ENCODE measurements around the gene HCRTR1.

HCRTR1 gene

GRCh38 chr1:31593136-31593665 lies 24.3 kb upstream of the HCRTR1 start:
- intact Hi-C loops (cut with DNase I), result no loop called here
- DNase-seq, result peak in 4 of 42 donors; percentile 2 to 15 (median 10)

GRCh38 chr1:31593770-31594632 lies 23.5 kb upstream of the HCRTR1 start:
- intact Hi-C loops (cut with DNase I), result no loop called here
- peak in 41 of 42 donors; percentile 11 to 85 (median 54) for DNase-seq

- intact Hi-C loops (cut with DNase I), result no loop called here
- DNase-seq, result peak in 4 of 42 donors; percentile 3 to 10 (median 6)
Observed at GRCh38 chr1:31595836-31596736, 21.4 kb upstream of the HCRTR1 start.

DNA sequence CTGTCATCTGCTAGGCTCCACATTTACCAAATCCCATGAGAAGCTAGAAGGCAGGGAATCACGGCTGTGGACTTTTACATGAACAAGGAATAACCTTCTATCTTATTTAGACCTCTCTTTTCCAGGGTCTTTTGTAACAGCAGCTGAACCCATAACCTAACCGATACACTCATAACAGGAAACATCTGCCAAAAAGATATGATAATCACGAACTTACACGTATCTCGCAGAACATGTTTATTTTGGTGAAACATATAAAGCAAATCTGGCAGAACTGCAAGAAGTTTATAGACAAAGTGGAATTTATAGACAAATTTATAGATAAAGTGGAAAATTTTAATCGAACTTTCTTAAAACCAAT lies 20.8 kb upstream of the HCRTR1 start:
- intact Hi-C loops (cut with DNase I), result no loop called here
- DNase-seq, result no peak

DNA sequence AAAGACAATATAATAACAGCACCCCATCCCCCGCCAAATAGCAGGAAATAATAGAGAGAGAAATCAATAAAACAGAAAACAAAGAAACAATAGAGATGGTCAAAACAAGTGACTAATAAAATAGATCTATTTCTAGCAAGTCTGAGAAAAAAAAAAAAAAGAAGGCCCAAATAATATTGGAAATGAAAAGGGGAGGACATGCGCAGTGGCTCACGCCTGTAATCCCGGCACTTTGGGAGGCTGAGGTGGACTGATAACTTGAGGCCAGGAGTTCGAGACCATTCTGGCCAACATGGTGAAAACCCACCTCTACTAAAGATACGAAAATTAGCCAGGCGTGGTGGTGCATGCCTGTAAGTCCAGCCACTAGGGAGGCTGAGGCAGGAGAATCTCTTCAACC lies 18.5 kb upstream of the HCRTR1 start:
- intact Hi-C loops (cut with DNase I), result no loop called here
- DNase-seq, result peak in 4 of 42 donors; percentile 2 to 15 (median 7)

GRCh38 chr1:31600641-31601040 lies 16.8 kb upstream of the HCRTR1 start:
- DNase-seq, result no peak
- intact Hi-C loops (cut with DNase I), result no loop called here

GRCh38 chr1:31602081-31602480 lies 15.4 kb upstream of the HCRTR1 start:
- DNase-seq, result no peak
- intact Hi-C loops (cut with DNase I), result no loop called here

DNA sequence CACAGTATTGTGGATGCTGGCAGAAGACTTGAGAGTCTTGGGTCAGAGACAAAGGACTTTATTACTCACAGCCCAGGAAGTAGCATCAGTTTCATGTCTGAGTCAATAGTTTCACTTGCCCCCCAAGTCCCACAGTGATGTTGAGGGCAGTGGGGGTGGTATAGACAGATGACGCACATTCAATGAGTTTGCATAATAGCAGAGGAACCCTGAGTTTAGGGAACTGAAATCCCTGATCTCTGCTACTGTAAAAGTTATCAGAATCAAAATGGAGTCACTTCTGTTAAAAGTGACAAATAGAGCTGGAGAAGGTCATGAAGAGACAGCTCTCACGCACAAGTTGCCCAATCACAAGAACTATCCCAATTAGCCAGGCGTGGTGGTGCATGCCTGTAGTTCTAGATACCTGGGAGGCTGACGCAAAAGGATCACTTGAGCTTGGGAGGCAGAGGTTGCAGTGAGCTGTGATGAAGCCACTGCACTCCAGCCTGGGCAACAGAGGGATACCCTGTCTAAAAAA lies 11.5 kb upstream of the HCRTR1 start:
- intact Hi-C loops (cut with DNase I), result no loop called here

DNA sequence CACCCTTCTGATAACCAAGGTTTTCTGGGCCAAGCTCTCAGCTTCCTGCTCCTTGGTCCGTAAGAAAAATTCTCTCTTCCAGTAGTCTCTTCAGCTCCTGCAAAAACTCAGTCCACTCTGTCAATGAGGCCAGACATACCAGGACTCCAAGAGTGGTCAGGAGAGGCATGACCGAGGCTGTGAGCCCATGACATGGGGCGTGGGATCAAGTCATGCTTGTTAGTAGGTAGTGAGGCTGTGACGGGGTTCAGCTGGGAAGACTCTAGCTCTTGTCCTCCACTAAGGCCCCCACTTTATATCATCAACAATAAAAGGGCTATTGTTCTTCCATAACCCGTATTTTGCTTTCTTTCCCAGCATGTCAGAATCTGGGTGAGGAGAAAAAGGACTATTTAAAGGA lies 10.1 kb upstream of the HCRTR1 start:
- DNase-seq, result peak in 3 of 42 donors; percentile 9 to 28 (median 22)
- intact Hi-C loops (cut with DNase I), result no loop called here

More for the DNA sequence above, 11.5 kb upstream of the HCRTR1 start:
- no peak for DNase-seq

DNA sequence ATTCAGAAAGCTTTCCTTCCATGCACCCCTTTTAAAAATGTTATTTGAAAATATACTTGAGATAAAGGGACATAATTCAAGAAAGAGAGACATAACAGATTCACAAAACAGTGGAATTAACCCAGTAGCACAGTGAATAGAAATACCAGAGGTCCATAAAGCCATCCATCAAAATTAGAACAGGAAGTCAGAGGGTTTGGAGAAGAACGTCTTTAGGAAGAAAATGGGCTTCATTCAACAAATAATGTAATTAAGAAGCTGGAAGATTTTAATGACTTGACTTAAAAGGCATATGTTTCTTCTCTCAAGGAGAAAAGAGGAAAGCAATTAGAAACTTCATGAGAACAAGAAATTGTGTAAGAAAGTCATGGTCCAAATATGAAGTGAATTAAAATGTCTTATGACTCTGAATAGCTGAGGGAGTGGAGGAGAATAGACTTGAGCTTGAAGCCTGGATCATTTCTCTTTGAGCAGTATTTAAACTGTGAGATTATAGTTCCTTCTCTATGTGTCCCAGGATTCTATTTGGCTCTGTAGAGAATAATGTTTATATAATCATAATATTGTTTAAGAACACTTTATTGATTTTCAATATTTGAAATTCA lies 7.9 kb upstream of the HCRTR1 start:
- no peak for DNase-seq
- intact Hi-C loops (cut with DNase I), result no loop called here

GRCh38 chr1:31614414-31615005 lies 3.0 kb upstream of the HCRTR1 start:
- intact Hi-C loops (cut with DNase I), result no loop called here
- DNase-seq, result peak in 3 of 42 donors; percentile 26 to 32 (median 30)

DNA sequence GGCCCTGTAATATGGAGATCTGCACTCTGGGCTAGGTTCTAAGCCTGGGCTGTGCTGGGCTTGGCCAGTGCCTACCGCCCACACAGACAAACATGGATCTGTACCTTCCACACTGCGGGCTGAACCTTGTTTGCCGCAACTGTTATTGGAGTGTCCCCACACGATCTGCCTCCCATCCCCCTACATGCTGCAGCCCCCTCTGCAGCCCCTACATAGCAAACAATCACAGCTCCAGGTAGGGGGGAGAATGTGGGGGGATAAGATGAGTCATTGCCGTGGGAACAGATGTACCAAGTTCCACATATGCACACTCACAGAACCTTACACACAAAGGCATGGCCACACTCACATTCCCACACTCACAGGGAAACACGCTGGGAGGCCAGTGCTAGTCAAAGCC lies 2.1 kb upstream of the HCRTR1 start:
- intact Hi-C loops (cut with DNase I), result no loop called here

GRCh38 chr1:31615939-31616338 lies 1.6 kb upstream of the HCRTR1 start:
- intact Hi-C loops (cut with DNase I), result no loop called here
- peak in 2 of 42 donors; percentile 7 to 9 for DNase-seq

More for the DNA sequence above, 2.1 kb upstream of the HCRTR1 start:
- DNase-seq, result peak in 2 of 42 donors; percentile 1 to 5

DNA sequence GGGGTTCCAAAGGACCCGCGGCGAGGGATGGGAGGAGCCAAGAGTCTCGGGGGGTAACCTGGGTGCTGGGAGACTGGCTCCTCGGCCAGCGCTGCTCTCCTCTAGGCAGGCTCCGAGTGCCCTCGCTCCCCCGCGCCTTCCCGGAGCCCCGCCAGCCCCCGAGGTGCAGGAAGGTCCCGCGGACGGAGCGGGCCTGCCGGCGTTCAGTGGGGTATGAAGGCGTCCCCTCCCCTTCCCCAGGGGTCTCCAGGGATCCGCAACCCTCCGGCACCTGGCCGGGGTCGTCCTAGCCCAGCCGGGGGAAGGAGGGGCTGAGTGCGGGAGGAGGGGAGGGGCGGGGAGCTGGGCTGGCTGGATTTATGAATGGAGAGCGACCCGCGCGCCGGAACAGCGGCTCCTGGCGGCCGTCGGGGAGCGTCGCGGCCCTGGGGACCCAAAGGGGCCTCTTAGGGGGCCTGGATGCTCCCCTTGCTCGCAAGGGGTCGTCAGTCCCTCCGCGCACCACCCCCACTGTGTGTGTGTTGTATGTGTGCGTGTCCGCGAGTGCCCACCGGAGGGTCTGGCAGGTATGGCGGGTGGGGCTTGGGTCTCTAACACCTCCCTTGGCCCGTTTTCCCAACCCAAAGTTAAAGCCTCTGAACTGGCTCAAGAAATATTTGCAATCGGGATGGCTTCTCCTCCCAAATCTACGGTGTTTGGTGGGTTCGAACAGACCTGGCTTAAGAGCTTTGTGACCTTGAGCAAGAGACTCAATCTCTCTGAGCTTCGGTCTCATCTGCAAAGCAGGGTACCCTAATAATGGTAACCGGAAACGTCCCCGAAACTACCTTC lies 642 bp downstream of the HCRTR1 start:
- DNase-seq, result peak in 13 of 42 donors; percentile 13 to 60 (median 29)
- intact Hi-C loops (cut with DNase I), result no loop called here

GRCh38 chr1:31618916-31619846 lies 1.7 kb downstream of the HCRTR1 start:
- no peak for DNase-seq
- intact Hi-C loops (cut with DNase I), result no loop called here

- no peak for DNase-seq
- intact Hi-C loops (cut with DNase I), result no loop called here
Observed at GRCh38 chr1:31620631-31621497, 3.4 kb downstream of the HCRTR1 start.

All from head of caudate nucleus (tissue), 42 donors.